GM19438 (cell line): ENCODE measurements around the gene PLS3.
A peak's percentile ranks its signal among the peaks of the same experiment; 100 is the strongest.
"Not testable (repeated sequence)": the region's sequence is repeated elsewhere in the genome, so short reads cannot be mapped to it uniquely, and the experiment has no call there.

Experiments
- ATAC-seq: cut with Tn5 transposase; IDR thresholded peaks from one replicate; pipeline ENCODE4 v1.9.1; 2021; ENCODE audit warnings: low read depth; ENCODE audit not compliant: unreplicated experiment

Gene PLS3

DNA sequence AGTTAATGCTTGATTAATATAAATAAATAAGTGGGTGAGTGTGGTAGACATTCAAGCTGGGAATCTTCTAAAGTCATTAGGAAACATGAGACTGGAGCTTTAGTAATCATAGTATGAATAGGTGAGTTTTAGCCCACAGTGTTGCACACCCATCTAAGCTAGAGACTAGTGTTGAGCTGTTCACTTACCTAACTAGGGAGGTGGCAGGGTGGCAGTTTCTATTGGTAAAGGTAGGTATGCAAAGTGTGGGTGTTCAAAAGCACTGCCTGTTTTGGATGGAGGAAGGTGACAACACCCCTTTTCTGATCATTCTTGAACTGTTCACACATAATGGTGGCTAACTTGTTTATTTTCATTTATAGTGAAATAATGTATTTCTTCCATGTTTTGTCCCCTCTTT lies 41.3 kb downstream of the PLS3 start:
- ATAC-seq, result no peak

DNA sequence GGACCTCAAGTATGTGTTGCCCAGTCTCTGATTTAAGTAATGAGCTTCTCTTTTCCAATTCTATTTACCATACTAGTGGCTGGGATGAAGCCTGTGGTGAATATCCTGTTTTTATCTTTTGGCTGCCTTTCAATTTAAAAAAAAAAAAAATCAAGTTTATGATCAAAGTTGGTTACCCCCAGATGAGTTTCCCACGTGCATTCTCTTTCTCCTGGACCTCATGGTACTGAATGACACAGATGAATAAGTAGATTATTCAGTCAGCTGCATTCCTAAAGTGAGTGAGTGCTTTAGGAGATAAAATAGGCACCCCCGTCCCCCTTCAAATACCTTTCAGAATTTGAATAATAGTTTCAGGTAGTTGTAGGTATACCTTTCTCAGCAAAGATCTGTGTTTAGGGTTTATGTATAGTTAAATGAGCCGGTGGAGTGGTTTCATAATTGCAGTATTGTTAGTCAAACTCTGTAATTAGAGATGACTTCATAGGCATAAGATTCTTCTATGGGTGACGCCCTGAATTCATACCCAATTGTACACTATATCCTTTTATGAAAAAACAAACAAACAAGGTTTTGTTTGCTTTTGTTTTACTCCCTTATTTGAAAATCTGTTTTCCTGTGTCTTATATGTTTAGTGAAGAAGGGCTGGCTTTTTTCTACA lies 41.9 kb downstream of the PLS3 start:
- no peak for ATAC-seq

DNA sequence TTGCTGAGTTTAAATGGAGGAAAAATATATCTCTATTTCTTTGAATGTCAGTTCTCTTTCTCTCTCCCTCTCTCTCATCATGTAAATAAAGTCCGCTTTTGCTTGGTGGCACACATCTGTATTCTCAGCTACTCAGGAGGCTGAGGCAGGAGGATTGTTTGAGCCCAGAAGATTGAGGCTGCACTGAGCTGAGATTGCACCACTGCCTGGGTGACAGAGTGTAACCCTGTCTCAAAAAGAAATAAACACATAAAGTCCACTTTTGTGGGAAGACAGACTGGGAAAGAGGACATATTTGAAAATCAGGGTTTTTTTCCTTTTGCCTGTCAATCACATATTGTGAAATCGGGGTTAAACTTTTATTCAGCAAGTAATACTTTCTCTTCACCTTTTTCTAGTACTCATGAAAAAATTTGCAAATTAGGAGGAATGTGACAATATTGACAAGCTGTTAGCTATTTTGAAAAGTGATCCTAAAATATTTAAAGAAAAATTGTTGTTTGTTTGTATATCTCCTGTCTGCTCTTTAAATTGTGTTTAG lies 42.6 kb downstream of the PLS3 start:
- ATAC-seq, result no peak

DNA sequence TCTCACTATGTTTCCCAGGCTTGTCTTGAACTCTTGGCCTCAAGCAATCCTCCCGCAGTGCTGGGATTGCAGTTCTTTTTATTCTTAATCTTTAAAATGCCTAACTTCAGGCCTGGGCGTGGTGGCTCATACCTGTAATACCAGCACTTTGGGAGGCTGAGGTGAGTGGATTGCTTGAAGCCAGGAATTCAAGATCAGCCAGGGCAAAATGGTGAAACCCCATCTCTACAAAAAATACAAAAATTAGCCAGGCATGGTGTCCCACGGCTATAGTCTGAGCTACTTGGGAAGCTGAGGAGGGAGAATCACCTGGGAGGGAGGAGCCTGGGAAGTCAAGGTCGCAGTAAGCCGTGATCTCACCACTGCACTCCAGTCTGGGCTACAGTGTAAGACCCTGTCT lies 45.9 kb downstream of the PLS3 start:
- ATAC-seq, result no peak

DNA sequence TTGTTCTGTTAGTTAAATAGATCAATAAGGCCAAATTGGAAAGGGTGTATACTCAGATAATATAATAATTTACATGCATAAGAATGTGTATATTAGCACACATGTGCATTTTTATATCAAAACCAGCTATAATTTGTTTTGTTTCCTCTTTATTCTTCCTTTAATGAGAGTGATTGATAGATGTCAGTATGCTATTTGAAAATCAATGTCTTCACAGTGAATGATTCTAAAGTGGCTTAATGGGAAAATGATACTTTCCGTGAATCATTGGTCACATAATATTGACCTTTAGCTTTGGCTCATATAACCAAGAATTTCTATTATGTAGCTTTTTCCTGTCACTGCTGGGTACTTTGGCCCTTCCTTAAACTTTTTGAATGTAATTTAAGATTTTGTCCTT lies 48.6 kb downstream of the PLS3 start:
- no peak for ATAC-seq

DNA sequence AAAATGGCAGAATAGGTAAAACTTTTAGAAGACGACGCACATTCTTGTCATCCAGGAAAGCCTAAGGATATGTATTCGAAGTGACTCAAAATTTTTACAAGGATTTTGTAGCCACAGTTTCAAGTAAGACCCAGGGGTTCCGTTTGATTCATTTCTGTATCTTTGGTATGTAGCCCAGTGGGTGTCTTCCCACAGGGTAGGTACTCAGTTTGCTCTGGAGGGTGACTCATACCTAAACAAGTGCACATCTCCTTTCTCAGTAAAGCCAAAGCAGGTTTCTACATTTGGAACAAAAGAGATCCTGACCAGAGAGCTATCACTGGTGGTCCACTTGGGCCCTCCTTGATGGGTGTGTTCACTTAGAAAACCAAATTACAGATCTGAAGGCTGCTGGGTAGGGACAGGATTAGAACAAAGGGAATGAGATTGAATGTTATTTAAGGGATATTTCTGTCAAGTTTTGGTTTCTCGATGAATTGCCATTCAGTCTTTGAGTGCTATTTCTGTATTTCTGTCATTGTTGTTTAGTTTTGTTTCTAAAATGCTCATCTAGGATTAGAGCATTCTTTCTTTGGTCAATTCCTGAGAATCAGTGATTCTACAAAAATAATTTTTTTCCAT lies 56.1 kb downstream of the PLS3 start:
- ATAC-seq, result no peak

DNA sequence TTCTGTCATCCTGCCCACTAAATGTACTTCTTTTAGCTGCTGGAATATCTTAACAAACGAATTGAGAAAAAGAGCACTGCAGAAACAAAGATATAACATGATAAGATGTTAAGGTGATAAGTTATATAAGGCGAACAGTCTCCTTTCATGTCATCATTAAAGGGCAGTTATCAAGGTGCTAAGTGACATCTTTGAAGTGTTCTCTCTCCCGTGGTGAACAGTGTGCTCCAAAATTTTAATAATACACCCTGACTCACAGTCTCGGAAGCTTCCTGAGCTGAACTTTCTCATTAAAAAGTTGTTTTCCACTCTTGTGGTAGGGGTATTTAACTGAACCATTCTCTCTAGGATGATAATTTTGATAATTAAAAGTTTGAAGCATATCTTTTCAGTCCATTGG lies 61.6 kb downstream of the PLS3 start:
- ATAC-seq, result no peak

DNA sequence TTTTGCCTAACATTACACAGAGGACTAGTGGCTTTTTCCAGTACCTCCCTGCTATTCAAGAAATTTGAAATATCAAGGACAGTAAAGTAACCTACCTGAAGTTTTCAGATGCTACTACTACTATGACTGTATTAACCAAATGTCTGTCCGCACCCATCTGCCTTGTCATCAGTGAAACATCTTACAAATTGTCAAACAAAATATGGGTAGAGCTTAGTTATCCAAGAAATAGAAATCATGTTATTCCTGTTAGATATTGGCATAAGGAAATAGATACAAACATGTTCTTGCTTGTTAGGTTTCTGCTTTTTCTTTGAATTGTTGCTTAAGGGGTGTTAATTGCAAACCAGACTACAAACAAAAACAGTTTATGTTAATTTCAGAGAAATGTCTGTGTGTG lies 63.9 kb downstream of the PLS3 start:
- no peak for ATAC-seq

DNA sequence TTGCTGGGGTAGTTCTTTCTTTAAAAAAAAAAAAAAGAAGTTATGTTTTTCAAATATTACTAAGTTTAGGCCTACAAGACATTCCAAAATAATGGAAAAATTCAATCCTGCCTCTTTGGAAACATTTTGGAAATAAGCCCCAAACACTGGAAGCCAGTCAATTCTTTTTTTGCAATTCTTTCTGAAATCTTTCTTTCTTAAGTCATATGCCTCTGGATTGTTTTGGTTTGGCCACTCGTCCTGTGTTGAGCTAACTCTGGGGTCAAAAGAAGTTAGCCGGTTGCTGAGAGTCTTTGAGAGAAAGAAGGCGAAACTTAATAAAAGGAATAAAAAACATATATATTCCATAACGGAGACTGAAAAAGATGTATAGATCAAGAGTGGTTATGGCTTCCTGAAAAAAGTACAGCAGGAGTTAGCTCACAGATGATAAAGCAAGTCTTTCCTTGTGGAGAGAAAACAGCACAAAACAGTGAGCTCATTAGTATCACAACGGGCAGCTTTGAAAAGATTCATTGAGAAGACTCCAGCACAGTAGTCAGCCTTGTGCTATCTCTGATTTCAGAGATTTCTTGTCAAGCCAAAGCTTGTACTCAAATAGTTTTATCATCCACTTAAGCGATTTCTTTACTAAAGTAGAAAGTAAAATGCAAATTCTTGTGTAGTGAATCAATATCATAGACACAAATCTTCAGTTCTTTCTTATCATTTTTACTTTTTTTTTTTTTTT lies 64.8 kb downstream of the PLS3 start:
- ATAC-seq, result no peak

DNA sequence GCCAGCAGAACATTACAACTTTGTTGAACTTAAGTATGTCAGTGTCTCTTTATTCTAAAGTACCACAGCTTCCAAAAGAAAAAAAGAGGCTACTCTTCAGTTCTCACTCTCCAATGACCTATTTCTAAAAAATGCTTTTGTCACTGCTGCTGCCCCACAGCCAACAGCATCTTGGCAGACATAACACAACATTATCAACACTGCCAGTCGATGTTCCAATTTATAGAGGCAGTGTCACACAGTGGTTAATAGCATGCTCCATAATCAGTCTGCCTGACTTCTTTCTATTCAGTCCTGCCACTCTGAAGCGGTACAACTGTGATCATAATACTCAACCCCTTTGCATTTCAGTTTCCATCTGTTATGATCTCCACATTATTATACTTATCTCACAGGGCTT lies 69.2 kb downstream of the PLS3 start:
- ATAC-seq, result no peak

- ATAC-seq, result no peak
Measured at GRCh38 chrX:115632455-115632854, 71.5 kb downstream of the PLS3 start.

DNA sequence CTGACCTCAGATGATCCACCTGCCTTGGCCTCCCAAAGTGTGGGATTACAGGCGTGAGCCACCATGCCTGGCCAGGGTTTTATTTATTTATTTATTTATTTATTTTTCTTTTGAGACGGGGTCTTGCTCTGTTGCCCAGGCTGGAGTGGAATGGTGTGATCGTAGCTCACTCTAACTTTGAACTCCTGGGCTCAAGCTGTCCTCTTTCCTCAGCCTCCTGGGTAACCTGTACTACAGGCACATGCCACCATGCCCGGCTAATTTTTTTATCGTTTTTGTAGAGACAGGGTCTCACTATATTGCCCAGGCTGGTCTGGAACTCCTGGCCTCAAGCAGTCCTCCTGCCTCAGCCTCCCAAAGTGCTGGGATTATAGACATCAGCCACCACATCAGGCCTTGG lies 72.4 kb downstream of the PLS3 start:
- ATAC-seq, result not testable (repeated sequence)

DNA sequence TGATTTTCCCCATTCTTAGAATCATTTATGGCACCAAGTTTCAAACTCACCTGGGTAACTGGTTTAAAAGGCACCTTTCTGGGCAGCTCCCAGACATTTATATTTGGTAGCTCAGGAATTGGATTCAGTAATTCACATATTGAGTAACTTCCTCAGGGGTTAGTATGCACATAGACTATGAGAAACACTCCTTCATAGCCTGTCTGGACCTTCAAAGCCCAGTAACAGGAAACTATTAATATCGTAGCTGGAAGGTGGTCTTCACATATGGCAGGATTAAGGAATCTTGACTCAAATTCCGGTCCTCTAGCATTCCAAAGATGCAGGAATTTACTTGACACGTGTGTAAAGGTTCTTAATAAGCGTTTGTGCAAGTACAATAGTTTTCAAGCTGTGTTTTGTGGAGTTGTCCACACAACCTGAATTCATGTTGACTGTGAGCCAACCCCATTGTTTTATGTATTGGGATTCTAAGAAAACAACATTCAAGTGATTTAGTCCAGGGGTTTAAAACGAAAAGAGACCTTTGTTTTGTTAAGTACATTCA lies 78.4 kb downstream of the PLS3 start:
- no peak for ATAC-seq

GRCh38 chrX:115642311-115642710 lies 81.3 kb downstream of the PLS3 start:
- ATAC-seq, result no peak

DNA sequence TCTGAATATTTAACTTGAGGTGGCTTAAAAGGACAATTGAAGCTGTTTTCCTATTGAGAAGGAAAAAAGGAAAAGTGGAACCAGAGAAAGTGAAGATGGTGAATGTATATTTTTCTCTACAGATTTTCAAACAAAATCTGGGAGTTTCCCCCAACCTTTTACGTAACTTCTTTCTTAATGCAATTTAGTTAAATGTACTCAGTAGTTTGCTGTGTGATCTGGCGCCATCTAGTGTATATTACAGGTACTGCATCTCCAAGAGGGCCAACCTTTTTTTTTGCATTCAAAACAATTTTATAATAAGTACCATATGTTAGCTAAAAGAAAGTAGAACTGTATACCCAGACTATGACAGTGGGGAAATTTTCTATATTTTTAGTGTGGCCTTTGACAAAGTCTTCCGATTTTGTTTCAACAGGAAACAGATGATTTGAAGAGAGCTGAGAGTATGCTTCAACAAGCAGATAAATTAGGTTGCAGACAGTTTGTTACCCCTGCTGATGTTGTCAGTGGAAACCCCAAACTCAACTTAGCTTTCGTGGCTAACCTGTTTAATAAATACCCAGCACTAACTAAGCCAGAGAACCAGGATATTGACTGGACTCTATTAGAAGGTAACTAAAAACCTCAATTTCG lies 82.0 kb downstream of the PLS3 start:
- ATAC-seq, result no peak

- not testable (repeated sequence) for ATAC-seq
Measured at GRCh38 chrX:115644397-115644796, 83.4 kb downstream of the PLS3 start.

- no peak for ATAC-seq
Measured at GRCh38 chrX:115649461-115650063, 88.6 kb downstream of the PLS3 start.

GRCh38 chrX:115650449-115650848 lies 89.5 kb downstream of the PLS3 start:
- no peak for ATAC-seq

DNA sequence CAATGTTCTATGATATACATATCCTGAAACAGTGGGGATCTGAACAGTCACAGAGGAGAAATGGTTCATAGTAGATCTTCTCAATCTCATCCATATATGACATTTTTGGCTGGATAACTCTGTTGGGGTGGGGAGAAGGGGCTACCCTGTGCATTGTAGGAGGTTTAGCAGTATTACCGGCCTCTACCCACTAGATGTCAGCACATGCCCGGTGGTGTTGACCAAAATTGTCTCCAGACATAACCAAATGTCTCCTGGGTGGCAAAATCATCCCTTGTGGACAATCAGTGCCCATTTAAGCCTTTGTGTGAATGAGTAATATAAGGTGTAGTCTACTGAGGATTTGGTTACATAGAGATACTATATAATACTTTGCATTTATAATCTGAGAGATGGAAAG lies 89.9 kb downstream of the PLS3 start:
- peak; percentile 85 for ATAC-seq

GRCh38 chrX:115652221-115652620 lies 91.2 kb downstream of the PLS3 start:
- ATAC-seq, result no peak

DNA sequence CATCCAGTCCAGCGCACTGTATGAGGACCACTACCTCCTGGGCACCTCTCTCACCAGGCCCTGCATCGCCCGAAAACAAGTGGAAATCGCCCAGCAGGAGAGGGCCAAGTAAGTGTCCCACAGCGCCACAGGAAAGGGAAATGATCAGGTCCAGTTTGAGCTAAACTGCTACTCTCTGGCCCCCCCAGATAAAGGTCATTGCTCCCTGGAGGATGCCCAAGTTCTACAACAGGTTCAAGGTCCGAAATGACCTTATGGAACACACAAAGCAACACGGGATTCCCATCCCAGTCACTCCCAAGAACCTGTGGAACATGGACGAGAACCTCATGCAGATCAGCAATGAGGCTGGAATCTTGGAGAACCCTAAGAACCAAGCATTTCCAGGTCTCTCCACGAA lies 104.1 kb downstream of the PLS3 start:
- ATAC-seq, result no peak
